PC-9 (cell line): Measurements from ENCODE around the gene ANKRD44.

Source experiments
- CTCF ChIP-seq: fragments of 200-600 bp; sonication (generic); conservative IDR thresholded peaks from 2 replicates; pipeline ENCODE4 v1.6.1; 2017; ENCODE audit warnings: mixed run types, antibody characterized with exemption, mild to moderate bottlenecking, moderate library complexity
- EZH2 ChIP-seq: fragments of 200-600 bp; sonication (generic); IDR thresholded peaks from 2 replicates; pipeline ENCODE4 v1.8.0; 2017; ENCODE audit warnings: antibody characterized with exemption, low read depth

- TF ChIP-seq CTCF (no peak), EZH2 (no peak)
Observed at GRCh38 chr2:197204519-197205250, 105.9 kb downstream of the ANKRD44 start.
